ENCODE data around the gene STXBP4.

STXBP4 gene

GRCh38 chr17:55037828-55038227, 69.3 kb downstream of the STXBP4 start:
- Histone ChIP-seq H3K36me3 (ENCODE audit: low read length) (no peaks in the 10 kb centered on the region), H3K4me3 (ENCODE audit: insufficient read depth, low read length, poor library complexity, severe bottlenecking) (no peak overlapping the region), H3F3A (ENCODE audit: insufficient read depth) (no peaks in the 10 kb centered on the region), H3K9me2 (replicated peaks; ENCODE audit: insufficient read depth, low read length) (no peaks in the 10 kb centered on the region), H3K9ac (ENCODE audit: low read length) (no peak overlapping the region), H3K9me3 (ENCODE audit: insufficient read depth, low read length) (no peaks in the 10 kb centered on the region), H3K79me2 (ENCODE audit: insufficient read depth, low read length) (no peaks in the 10 kb centered on the region), H3K27ac (ENCODE audit: low read depth, low read length) (no peak overlapping the region), H2AFZ (ENCODE audit: low read depth, low read length, severe bottlenecking) (no peak overlapping the region), H4K20me1 (ENCODE audit: low read depth, low read length) (no peaks in the 10 kb centered on the region), H3K4me2 (ENCODE audit: low read depth, low read length, poor library complexity, severe bottlenecking) (no peak overlapping the region), H3K27me3 (ENCODE audit: low read length) (no peaks in the 10 kb centered on the region)
- TF ChIP-seq EZH2phosphoT487 (conservative IDR thresholded peaks at IDR 0.05; ENCODE audit: low read length) = no peak
- TF ChIP-seq CTCF (IDR thresholded peaks at IDR 0.05; ENCODE audit: insufficient read depth, low read length, poor library complexity, severe bottlenecking) = no peak

GRCh38 chr17:55038291-55038690, 69.7 kb downstream of the STXBP4 start:
- Histone ChIP-seq H3K4me3 (ENCODE audit: insufficient read depth, low read length, poor library complexity, severe bottlenecking) (no peak overlapping the region), H3F3A (ENCODE audit: insufficient read depth) (no peaks in the 10 kb centered on the region), H3K9me2 (replicated peaks; ENCODE audit: insufficient read depth, low read length) (no peaks in the 10 kb centered on the region), H2AFZ (ENCODE audit: low read depth, low read length, severe bottlenecking) (no peak overlapping the region), H3K27ac (ENCODE audit: low read depth, low read length) (no peak overlapping the region), H3K9ac (ENCODE audit: low read length) (no peak overlapping the region), H3K9me3 (ENCODE audit: insufficient read depth, low read length) (no peaks in the 10 kb centered on the region), H3K79me2 (ENCODE audit: insufficient read depth, low read length) (no peaks in the 10 kb centered on the region), H3K4me2 (ENCODE audit: low read depth, low read length, poor library complexity, severe bottlenecking) (no peak overlapping the region), H3K36me3 (ENCODE audit: low read length) (no peaks in the 10 kb centered on the region), H4K20me1 (ENCODE audit: low read depth, low read length) (no peaks in the 10 kb centered on the region), H3K27me3 (ENCODE audit: low read length) (no peaks in the 10 kb centered on the region)
- TF ChIP-seq EZH2phosphoT487 (conservative IDR thresholded peaks at IDR 0.05; ENCODE audit: low read length) = no peak

- H3K27ac ChIP-seq (ENCODE audit: low read depth, low read length) = no peak overlapping the region
- no peaks in the 10 kb centered on the region for H3K9me2 ChIP-seq (replicated peaks; ENCODE audit: insufficient read depth, low read length)
- H3K27me3 ChIP-seq (ENCODE audit: low read length) = no peaks in the 10 kb centered on the region
- H3K9me3 ChIP-seq (ENCODE audit: insufficient read depth, low read length) = no peaks in the 10 kb centered on the region
- no peak overlapping the region for H3K4me3 ChIP-seq (ENCODE audit: insufficient read depth, low read length, poor library complexity, severe bottlenecking)
- no peak for TF ChIP-seq CTCF (IDR thresholded peaks at IDR 0.05; ENCODE audit: insufficient read depth, low read length, poor library complexity, severe bottlenecking)
- TF ChIP-seq EZH2phosphoT487 (conservative IDR thresholded peaks at IDR 0.05; ENCODE audit: low read length) = no peak
- no peaks in the 10 kb centered on the region for H3K36me3 ChIP-seq (ENCODE audit: low read length)
- H3K4me2 ChIP-seq (ENCODE audit: low read depth, low read length, poor library complexity, severe bottlenecking) = no peak overlapping the region
- H3K79me2 ChIP-seq (ENCODE audit: insufficient read depth, low read length) = no peaks in the 10 kb centered on the region
- no peaks in the 10 kb centered on the region for H4K20me1 ChIP-seq (ENCODE audit: low read depth, low read length)
- H3F3A ChIP-seq (ENCODE audit: insufficient read depth) = no peaks in the 10 kb centered on the region
- no peak overlapping the region for H3K9ac ChIP-seq (ENCODE audit: low read length)
- no peak overlapping the region for H2AFZ ChIP-seq (ENCODE audit: low read depth, low read length, severe bottlenecking)
Observed at GRCh38 chr17:55040611-55041010, 72.0 kb downstream of the STXBP4 start.

- no peak overlapping the region for H3K4me2 ChIP-seq (ENCODE audit: low read depth, low read length, poor library complexity, severe bottlenecking)
- no peaks in the 10 kb centered on the region for H3K9me2 ChIP-seq (replicated peaks; ENCODE audit: insufficient read depth, low read length)
- no peaks in the 10 kb centered on the region for H3F3A ChIP-seq (ENCODE audit: insufficient read depth)
- H3K27me3 ChIP-seq (ENCODE audit: low read length) = no peaks in the 10 kb centered on the region
- H3K36me3 ChIP-seq (ENCODE audit: low read length) = no peaks in the 10 kb centered on the region
- H2AFZ ChIP-seq (ENCODE audit: low read depth, low read length, severe bottlenecking) = no peak overlapping the region
- H3K9ac ChIP-seq (ENCODE audit: low read length) = no peak overlapping the region
- H3K9me3 ChIP-seq (ENCODE audit: insufficient read depth, low read length) = no peaks in the 10 kb centered on the region
- no peak overlapping the region for H3K4me3 ChIP-seq (ENCODE audit: insufficient read depth, low read length, poor library complexity, severe bottlenecking)
- H3K27ac ChIP-seq (ENCODE audit: low read depth, low read length) = no peak overlapping the region
- no peaks in the 10 kb centered on the region for H3K79me2 ChIP-seq (ENCODE audit: insufficient read depth, low read length)
- no peak for TF ChIP-seq CTCF (IDR thresholded peaks at IDR 0.05; ENCODE audit: insufficient read depth, low read length, poor library complexity, severe bottlenecking)
- no peak for TF ChIP-seq EZH2phosphoT487 (conservative IDR thresholded peaks at IDR 0.05; ENCODE audit: low read length)
- H4K20me1 ChIP-seq (ENCODE audit: low read depth, low read length) = no peaks in the 10 kb centered on the region; the same call in 1 of the 2 replicates
Observed at GRCh38 chr17:55053855-55054254, 85.3 kb downstream of the STXBP4 start.
